BJ (cell line): ENCODE data around the gene GAS2L1. TPM values are rescaled to one million over a fixed set of nuclear protein-coding genes. Genes with fewer than 3 reads are reported as not detected.
A peak's percentile ranks its signal among the peaks of the same experiment; 100 is the strongest.

Source experiments
- CTCF ChIA-PET: fragments of 350-600 bp; formaldehyde crosslinking; extraction: SDS; loops from one replicate; lab custom pipeline; 2021; ENCODE audit warnings: antibody characterized with exemption, inconsistent platforms; lab: Yijun Ruan, JAX
- POLR2A ChIA-PET: fragments of 300-600 bp; sonication (Branson Sonifier 250); formaldehyde crosslinking; extraction: SDS; loops from one replicate; lab custom pipeline; 2021; ENCODE audit warnings: antibody characterized with exemption; lab: Charles Lee
- DNase-seq: peaks from one replicate; pipeline ENCODE4 v3.0.0-alpha.2; 2011; ENCODE audit warnings: low read depth
- H3K27me3 ChIP-seq: 2 replicates; pipeline ENCODE4 v1.6.0; 2011; ENCODE audit warnings: low read length; ENCODE audit not compliant: control insufficient read depth, insufficient read depth
- H3K36me3 ChIP-seq: 2 replicates; pipeline ENCODE4 v1.5.1; 2011; ENCODE audit warnings: low read length; ENCODE audit not compliant: control insufficient read depth, insufficient read depth
- H3K4me3 ChIP-seq: 2 replicates; pipeline ENCODE4 v1.5.1; 2011; ENCODE audit warnings: low read depth, mild to moderate bottlenecking, control low read depth, low read length
- CTCF ChIP-seq: IDR thresholded peaks from 2 replicates; pipeline ENCODE4 v1.5.1; 2011; ENCODE audit warnings: low read depth, mild to moderate bottlenecking, control low read depth, inconsistent platforms, low read length, moderate library complexity; ENCODE audit not compliant: insufficient read depth
- polyA plus RNA-seq: library from polyadenylated mRNA; depleted of rRNA; stranded (reverse); fragments of >200 nt; gene quantifications from 2 replicates; pipeline ENCODE4 v1.2.3, GENCODE V29; 2011

The GAS2L1 gene
- polyA plus RNA-seq, 1 experiment, result 17.0 TPM

- Histone ChIP-seq H3K4me3 (no peak overlapping the region), H3K36me3 (peaks cover 5% of the 10 kb centered on the region; the same call in 1 of the 2 replicates), H3K27me3 (no peaks in the 10 kb centered on the region)
- ChIA-PET POLR2A (no interaction called here), CTCF (interaction anchor here (0.7 to 6.7 kb wide), 6 partner anchors 13 to 80 kb away, joined by 3 to 69 read pairs (median 4); no protein-coding TSS in a partner anchor)
- no peak for TF ChIP-seq CTCF
- no peak for DNase-seq
These were observed 645 bp upstream of the GAS2L1 start for GRCh38 chr22:29305836-29306174.

GRCh38 chr22:29306835-29307595 is 565 bp downstream of the GAS2L1 start:
- ChIA-PET CTCF (interaction anchor here (0.7 to 6.7 kb wide), 8 partner anchors 10 to 82 kb away, joined by 3 to 69 read pairs (median 3); partner anchors contain the start of gene AP1B1), POLR2A (interaction anchor here (0.6 kb wide), 1 partner anchor 61 kb away, joined by 3 read pairs; no protein-coding TSS in a partner anchor)
- Histone ChIP-seq H3K36me3 (peaks cover 2% of the 10 kb centered on the region), H3K4me3 (peak overlapping the region; percentile 80), H3K27me3 (no peaks in the 10 kb centered on the region)
- DNase-seq, result no peak
- TF ChIP-seq CTCF, result no peak

GRCh38 chr22:29307596-29308147 is 1.2 kb downstream of the GAS2L1 start:
- DNase-seq, result no peak
- POLR2A ChIA-PET, result no interaction called here
- CTCF ChIA-PET, result interaction anchor here (0.7 to 6.7 kb wide), 5 partner anchors 24 to 81 kb away, joined by 3 to 69 read pairs (median 3); partner anchors contain the start of gene AP1B1
- Histone ChIP-seq H3K4me3 (peak overlapping the region; percentile 80), H3K27me3 (no peaks in the 10 kb centered on the region), H3K36me3 (peaks cover 4% of the 10 kb centered on the region)
- no peak for TF ChIP-seq CTCF

- Histone ChIP-seq H3K4me3 (no peak overlapping the region), H3K27me3 (no peaks in the 10 kb centered on the region), H3K36me3 (peaks cover 4% of the 10 kb centered on the region)
- ChIA-PET POLR2A (interaction anchor here (0.6 kb wide), 1 partner anchor 343 kb away, joined by 3 read pairs; no protein-coding TSS in a partner anchor), CTCF (interaction anchor here (6.7 kb wide), 1 partner anchor 50 kb away, joined by 69 read pairs; no protein-coding TSS in a partner anchor)
- TF ChIP-seq CTCF, result no peak
- DNase-seq, result no peak
These were observed 1.8 kb downstream of the GAS2L1 start for GRCh38 chr22:29308148-29308790.
